H1 (cell line): ENCODE data around the gene GPR17.

Source experiments
- POLR2A ChIP-seq, 2 experiments: IDR thresholded peaks; 1 replicate in 1 of 2; 2 replicates in 1 of 2; pipeline ENCODE4 v1.6.1; 2011; ENCODE audit warnings: low read depth in 2 of 2, low read length in 2 of 2, mild to moderate bottlenecking in 2 of 2; ENCODE audit errors: control extremely low read depth in 1 of 2
- SP1 ChIP-seq: IDR thresholded peaks from 2 replicates; pipeline ENCODE4 v1.6.1; 2011; ENCODE audit warnings: low read depth, low read length
- ZNF274 ChIP-seq: IDR thresholded peaks from 2 replicates; pipeline ENCODE4 v1.7.0; 2012; ENCODE audit warnings: low read length, borderline replicate concordance; ENCODE audit errors: extremely low read depth
- TF ChIP-seq, protein P1 (sequence below), 3 experiments: IDR thresholded peaks; 1 replicate in 2 of 3; 2 replicates in 1 of 3; pipeline versions ENCODE4 v1.5.1 to v1.6.1; 2011; ENCODE audit warnings: low read length in 3 of 3, mild to moderate bottlenecking in 3 of 3, inconsistent platforms in 2 of 3, low read depth in 1 of 3, moderate library complexity in 1 of 3; ENCODE audit not compliant: insufficient read depth in 1 of 3; ENCODE audit errors: control extremely low read depth in 1 of 3

- TF ChIP-seq, protein P1, sequence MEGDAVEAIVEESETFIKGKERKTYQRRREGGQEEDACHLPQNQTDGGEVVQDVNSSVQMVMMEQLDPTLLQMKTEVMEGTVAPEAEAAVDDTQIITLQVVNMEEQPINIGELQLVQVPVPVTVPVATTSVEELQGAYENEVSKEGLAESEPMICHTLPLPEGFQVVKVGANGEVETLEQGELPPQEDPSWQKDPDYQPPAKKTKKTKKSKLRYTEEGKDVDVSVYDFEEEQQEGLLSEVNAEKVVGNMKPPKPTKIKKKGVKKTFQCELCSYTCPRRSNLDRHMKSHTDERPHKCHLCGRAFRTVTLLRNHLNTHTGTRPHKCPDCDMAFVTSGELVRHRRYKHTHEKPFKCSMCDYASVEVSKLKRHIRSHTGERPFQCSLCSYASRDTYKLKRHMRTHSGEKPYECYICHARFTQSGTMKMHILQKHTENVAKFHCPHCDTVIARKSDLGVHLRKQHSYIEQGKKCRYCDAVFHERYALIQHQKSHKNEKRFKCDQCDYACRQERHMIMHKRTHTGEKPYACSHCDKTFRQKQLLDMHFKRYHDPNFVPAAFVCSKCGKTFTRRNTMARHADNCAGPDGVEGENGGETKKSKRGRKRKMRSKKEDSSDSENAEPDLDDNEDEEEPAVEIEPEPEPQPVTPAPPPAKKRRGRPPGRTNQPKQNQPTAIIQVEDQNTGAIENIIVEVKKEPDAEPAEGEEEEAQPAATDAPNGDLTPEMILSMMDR (IDR thresholded peaks at IDR 0.05; ENCODE audit: control extremely low read depth in 1 of 3, insufficient read depth in 1 of 3, low read depth in 1 of 3, low read length in 3 of 3), result no peak
- TF ChIP-seq ZNF274 (no peak), POLR2A (IDR thresholded peaks at IDR 0.05; ENCODE audit: control extremely low read depth in 1 of 2, low read depth in 2 of 2, low read length in 2 of 2) (no peak), SP1 (no peak)
Observed at GRCh38 chr2:127636248-127637235, 9.4 kb upstream of the GPR17 start.
